ENCODE measurements around the gene PLPP3.

- no peak for TF ChIP-seq EZH2 (IDR thresholded peaks at IDR 0.05; ENCODE audit: low read length, missing control alignments)
- TF ChIP-seq, protein P1, sequence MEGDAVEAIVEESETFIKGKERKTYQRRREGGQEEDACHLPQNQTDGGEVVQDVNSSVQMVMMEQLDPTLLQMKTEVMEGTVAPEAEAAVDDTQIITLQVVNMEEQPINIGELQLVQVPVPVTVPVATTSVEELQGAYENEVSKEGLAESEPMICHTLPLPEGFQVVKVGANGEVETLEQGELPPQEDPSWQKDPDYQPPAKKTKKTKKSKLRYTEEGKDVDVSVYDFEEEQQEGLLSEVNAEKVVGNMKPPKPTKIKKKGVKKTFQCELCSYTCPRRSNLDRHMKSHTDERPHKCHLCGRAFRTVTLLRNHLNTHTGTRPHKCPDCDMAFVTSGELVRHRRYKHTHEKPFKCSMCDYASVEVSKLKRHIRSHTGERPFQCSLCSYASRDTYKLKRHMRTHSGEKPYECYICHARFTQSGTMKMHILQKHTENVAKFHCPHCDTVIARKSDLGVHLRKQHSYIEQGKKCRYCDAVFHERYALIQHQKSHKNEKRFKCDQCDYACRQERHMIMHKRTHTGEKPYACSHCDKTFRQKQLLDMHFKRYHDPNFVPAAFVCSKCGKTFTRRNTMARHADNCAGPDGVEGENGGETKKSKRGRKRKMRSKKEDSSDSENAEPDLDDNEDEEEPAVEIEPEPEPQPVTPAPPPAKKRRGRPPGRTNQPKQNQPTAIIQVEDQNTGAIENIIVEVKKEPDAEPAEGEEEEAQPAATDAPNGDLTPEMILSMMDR (conservative IDR thresholded peaks at IDR 0.05 in 1 of 2, IDR thresholded peaks at IDR 0.05 in 1 of 2; ENCODE audit: low read depth in 1 of 2, low read length in 2 of 2): no peak
Observed at GRCh38 chr1:56483104-56483503, 96.3 kb downstream of the PLPP3 start.

Measured in fibroblast of lung (primary cell).